Liver (tissue), 9 donors: ENCODE results near the gene SMIM1. TPM values are rescaled to one million over a fixed set of nuclear protein-coding genes. Genes with fewer than 3 reads are reported as not detected.
A peak's percentile ranks its signal among the peaks of the same experiment; 100 is the strongest.

ENCODE experiments used
- DNase-seq: peaks from one replicate; pipeline ENCODE4 v3.0.0-alpha.2; 2017; ENCODE audit warnings: low spot score
- H3K27ac ChIP-seq, 2 donors: one replicate each; pipeline ENCODE4 v1.7.0; 2013; ENCODE audit warnings: inconsistent platforms in 2 of 2, low read length in 2 of 2, control low read depth in 1 of 2, low read depth in 1 of 2, mild to moderate bottlenecking in 1 of 2
- H3K27me3 ChIP-seq, 4 donors: one replicate each; pipeline versions ENCODE4 v1.6.1 to v1.7.0; 2013; ENCODE audit warnings: low read length in 3 of 4, inconsistent platforms in 1 of 4, mild to moderate bottlenecking in 1 of 4, moderate library complexity in 1 of 4; ENCODE audit not compliant: control insufficient read depth in 4 of 4, insufficient read depth in 4 of 4
- H3K36me3 ChIP-seq, 4 donors: one replicate each; pipeline versions ENCODE4 v1.6.1 to v1.7.0; 2013; ENCODE audit warnings: low read length in 3 of 4, mild to moderate bottlenecking in 3 of 4, low read depth in 1 of 4, moderate library complexity in 1 of 4; ENCODE audit not compliant: control insufficient read depth in 4 of 4, insufficient read depth in 3 of 4
- H3K4me1 ChIP-seq, 4 donors: one replicate each; pipeline versions ENCODE4 v1.6.1 to v1.7.0; 2013; ENCODE audit warnings: low read length in 3 of 4, mild to moderate bottlenecking in 3 of 4, moderate library complexity in 1 of 4; ENCODE audit not compliant: control insufficient read depth in 4 of 4, insufficient read depth in 4 of 4
- H3K4me3 ChIP-seq, 3 donors: one replicate each; pipeline versions ENCODE4 v1.6.1 to v1.7.0; 2013; ENCODE audit warnings: low read length in 3 of 3, control low read depth in 1 of 3, low read depth in 1 of 3, mild to moderate bottlenecking in 1 of 3
- H3K9ac ChIP-seq, 2 donors: one replicate each; pipeline ENCODE4 v1.7.0; 2013; ENCODE audit warnings: low read length in 2 of 2, mild to moderate bottlenecking in 2 of 2, moderate library complexity in 2 of 2, control low read depth in 1 of 2, low read depth in 1 of 2
- H3K9me3 ChIP-seq, 4 donors: one replicate each; pipeline versions ENCODE4 v1.6.1 to v1.7.0; 2013; ENCODE audit warnings: low read length in 3 of 4; ENCODE audit not compliant: control insufficient read depth in 4 of 4
- CTCF ChIP-seq: fragments of 150-350 bp; IDR thresholded peaks from 2 replicates; pipeline ENCODE4 v1.5.1; 2017; ENCODE audit warnings: improper control_type of control experiment, low read depth, low read length; ENCODE audit not compliant: missing input control
- EGR1 ChIP-seq, 2 donors: IDR thresholded peaks; 2 replicates each; pipeline ENCODE4 v1.6.1; 2016 to 2018; ENCODE audit warnings: antibody characterized with exemption in 2 of 2, low read depth in 2 of 2
- FOXA1 ChIP-seq: IDR thresholded peaks from 2 replicates; pipeline ENCODE4 v1.6.1; 2016; ENCODE audit warnings: antibody characterized with exemption
- FOXA2 ChIP-seq: IDR thresholded peaks from 2 replicates; pipeline ENCODE4 v1.6.1; 2016; ENCODE audit warnings: antibody characterized with exemption
- GABPA ChIP-seq, 2 donors: IDR thresholded peaks in 1 of 2; conservative IDR thresholded peaks in 1 of 2; 2 replicates each; pipeline ENCODE4 v1.6.1; 2016; ENCODE audit warnings: antibody characterized with exemption in 2 of 2, mild to moderate bottlenecking in 1 of 2, moderate library complexity in 1 of 2
- HNF4A ChIP-seq, 2 donors: conservative IDR thresholded peaks; 2 replicates each; pipeline ENCODE4 v1.6.1; 2016; ENCODE audit warnings: antibody characterized with exemption in 2 of 2, mild to moderate bottlenecking in 2 of 2
- HNF4G ChIP-seq: IDR thresholded peaks from 2 replicates; pipeline ENCODE4 v1.6.1; 2016; ENCODE audit warnings: antibody characterized with exemption
- JUND ChIP-seq, 2 donors: IDR thresholded peaks; 2 replicates each; pipeline ENCODE4 v1.6.1; 2016; ENCODE audit warnings: antibody characterized with exemption in 2 of 2
- MAX ChIP-seq: IDR thresholded peaks from 2 replicates; pipeline ENCODE4 v1.6.1; 2016; ENCODE audit warnings: antibody characterized with exemption
- NR2F2 ChIP-seq: IDR thresholded peaks from 2 replicates; pipeline ENCODE4 v1.6.1; 2016; ENCODE audit warnings: antibody characterized with exemption
- RAD21 ChIP-seq, 2 donors: IDR thresholded peaks; 2 replicates each; pipeline ENCODE4 v1.6.1; 2016; ENCODE audit warnings: antibody characterized with exemption in 2 of 2, mild to moderate bottlenecking in 2 of 2
- REST ChIP-seq: IDR thresholded peaks from 2 replicates; pipeline ENCODE4 v1.6.1; 2016; ENCODE audit warnings: antibody characterized with exemption, mild to moderate bottlenecking
- SP1 ChIP-seq: IDR thresholded peaks from 2 replicates; pipeline ENCODE4 v1.6.1; 2018; ENCODE audit warnings: antibody characterized with exemption, mild to moderate bottlenecking
- TAF1 ChIP-seq: conservative IDR thresholded peaks from 2 replicates; pipeline ENCODE4 v1.6.1; 2016; ENCODE audit warnings: antibody characterized with exemption, mild to moderate bottlenecking
- YY1 ChIP-seq: IDR thresholded peaks from 2 replicates; pipeline ENCODE4 v1.6.1; 2016; ENCODE audit warnings: antibody characterized with exemption, mild to moderate bottlenecking
- ZBTB33 ChIP-seq: IDR thresholded peaks from 2 replicates; pipeline ENCODE4 v1.6.1; 2016; ENCODE audit warnings: antibody characterized with exemption
- WGBS: extraction: QIAGEN DNeasy Blood & Tissue Kit; methylation state at CpG from one replicate; pipeline ENCODE4 v1.1.7; 2013; 5-methylcytosine and 5-hydroxymethylcytosine counted together
- polyA plus RNA-seq, 2 donors: library from polyadenylated mRNA; stranded (reverse) in 1 of 2; unstranded in 1 of 2; fragments of 200-250 nt in 1 of 2; fragments of >200 nt in 1 of 2; fragmentation: Nextera tagmentation in 1 of 2; extraction: Ambion mirVana in 1 of 2; gene quantifications; one replicate each; pipeline versions ENCODE4 v1.2.1 to v1.2.3, GENCODE V29; 2013 to 2015
- total RNA-seq, 2 donors: library from RNA; depleted of rRNA; stranded (reverse); fragments of >200 nt; gene quantifications; one replicate each; pipeline ENCODE4 v1.2.3, GENCODE V29; 2014
- donor health status: healthy.
- donor health status: healthy.
- donor health status: healthy.
- donor health status: healthy.
- donor health status: healthy.

SMIM1 gene
- total and polyA plus RNA-seq, 4 donors: 1.8 to 82.9 (median 10.3) TPM

- no peaks in the 10 kb centered on the region for H3K27me3 ChIP-seq
- peaks cover 1 to 22% (median 7%) of the 10 kb centered on the region in 4 donors for H3K36me3 ChIP-seq
- no peak for DNase-seq
- H3K4me1 ChIP-seq: peaks cover 1 to 14% (median 10%) of the 10 kb centered on the region in 4 donors
- H3K4me3 ChIP-seq: no peak overlapping the region
- no peak for TF ChIP-seq FOXA2
- peak; percentile 48 to 62 for TF ChIP-seq HNF4A (conservative IDR thresholded peaks at IDR 0.05)
- no peak for TF ChIP-seq MAX
- no peak overlapping the region for H3K9ac ChIP-seq
- no peak overlapping the region for H3K27ac ChIP-seq
- 60% methylated on average over 29 of the region's 29 CpGs for WGBS
- no peaks in the 10 kb centered on the region for H3K9me3 ChIP-seq
Measured at GRCh38 chr1:3733094-3733882, 39.3 kb upstream of the SMIM1 start.

- peaks cover 1 to 14% (median 10%) of the 10 kb centered on the region in 4 donors for H3K4me1 ChIP-seq
- H3K4me3 ChIP-seq: no peak overlapping the region
- no peak overlapping the region for H3K9ac ChIP-seq
- no peak overlapping the region for H3K27ac ChIP-seq
- DNase-seq: no peak
- peaks cover 1 to 28% (median 8%) of the 10 kb centered on the region in 4 donors for H3K36me3 ChIP-seq
- WGBS: 87% methylated on average over 17 of the region's 17 CpGs
- H3K9me3 ChIP-seq: no peaks in the 10 kb centered on the region
- TF ChIP-seq NR2F2 (no peak), RAD21 (IDR thresholded peaks at IDR 0.05) (no peak), SP1 (no peak), JUND (IDR thresholded peaks at IDR 0.05) (no peak), EGR1 (IDR thresholded peaks at IDR 0.05; ENCODE audit: low read depth in 2 of 2) (no peak), TAF1 (no peak), FOXA1 (no peak), REST (no peak), HNF4A (conservative IDR thresholded peaks at IDR 0.05) (no peak), FOXA2 (no peak), CTCF (no peak), YY1 (no peak), ZBTB33 (no peak), GABPA (IDR thresholded peaks at IDR 0.05 in 1 of 2, conservative IDR thresholded peaks at IDR 0.05 in 1 of 2) (no peak), HNF4G (no peak)
- no peaks in the 10 kb centered on the region for H3K27me3 ChIP-seq
Measured at GRCh38 chr1:3733883-3734589, 38.5 kb upstream of the SMIM1 start.
